Measurements from ENCODE around the gene SPRY1. TPM values are rescaled to one million over a fixed set of nuclear protein-coding genes. Genes with fewer than 3 reads are reported as not detected.
A peak's percentile ranks its signal among the peaks of the same experiment; 100 is the strongest.

The SPRY1 gene
- total RNA-seq, 4 donors from 2014 or later, result 113 to 381 (median 206) TPM

DNA sequence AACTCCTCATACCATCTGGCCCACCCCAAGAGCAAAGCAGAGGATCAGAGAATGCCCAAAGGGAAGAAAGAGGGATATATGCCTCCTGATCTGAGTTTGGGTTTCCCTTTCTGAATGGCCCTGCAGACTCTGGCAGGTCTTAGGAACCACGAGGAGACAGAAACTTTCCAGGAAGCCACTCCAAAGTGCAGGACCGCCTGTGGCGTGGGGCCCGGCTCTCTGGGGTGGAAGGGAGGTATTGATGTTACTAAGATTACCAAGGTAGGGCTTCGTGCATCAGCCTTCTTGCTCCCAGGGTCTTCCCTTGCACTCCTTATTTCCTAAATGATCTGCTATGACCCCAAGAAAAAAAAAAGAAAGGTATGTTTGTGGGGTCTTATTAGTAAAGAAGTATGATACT, 41.9 kb upstream of the SPRY1 start:
- peaks cover 29% of the 10 kb centered on the region for H3K4me1 ChIP-seq
- 69% methylated on average over 5 of the region's 5 CpGs for WGBS
- H3K9me3 ChIP-seq, result no peaks in the 10 kb centered on the region
- DNase-seq (ENCODE audit: low spot score in 2 of 2), result no peak
- TF ChIP-seq POLR2A (IDR thresholded peaks at IDR 0.05) (no peak), POLR2AphosphoS5 (IDR thresholded peaks at IDR 0.05) (no peak), CTCF (IDR thresholded peaks at IDR 0.05) (no peak), EP300 (IDR thresholded peaks at IDR 0.05) (no peak)
- no peaks in the 10 kb centered on the region for H3K27me3 ChIP-seq
- H3K36me3 ChIP-seq, result no peaks in the 10 kb centered on the region
- H3K27ac ChIP-seq, result no peak overlapping the region
- H3K4me3 ChIP-seq, result no peak overlapping the region

DNA sequence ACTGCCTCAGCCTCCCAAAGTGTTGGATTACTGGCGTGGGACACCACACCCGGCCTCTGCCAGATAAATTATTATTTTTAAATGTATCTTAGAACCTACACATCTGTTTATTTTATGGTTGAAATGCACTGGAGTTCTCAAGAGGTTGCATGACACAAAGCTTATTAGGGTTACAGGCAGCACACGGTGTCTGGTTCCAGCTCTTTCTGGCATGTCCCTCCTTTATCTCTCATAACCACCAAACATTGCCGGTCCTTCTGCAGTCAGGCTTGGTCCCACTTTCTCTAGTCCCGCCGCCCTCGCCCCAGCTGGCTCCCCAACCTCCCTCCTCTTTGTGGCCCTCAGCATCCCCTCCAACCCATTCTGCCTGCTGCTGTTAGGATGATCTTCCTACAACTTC, 39.7 kb upstream of the SPRY1 start:
- Histone ChIP-seq H3K4me1 (peaks cover 40% of the 10 kb centered on the region), H3K4me3 (no peak overlapping the region), H3K9me3 (no peaks in the 10 kb centered on the region), H3K27me3 (no peaks in the 10 kb centered on the region), H3K27ac (no peak overlapping the region), H3K36me3 (no peaks in the 10 kb centered on the region)
- TF ChIP-seq POLR2A (IDR thresholded peaks at IDR 0.05) (no peak), POLR2AphosphoS5 (IDR thresholded peaks at IDR 0.05) (no peak), CTCF (IDR thresholded peaks at IDR 0.05) (no peak), EP300 (IDR thresholded peaks at IDR 0.05) (no peak)
- DNase-seq (ENCODE audit: low spot score in 2 of 2), result no peak
- WGBS, result 87% methylated on average over 7 of the region's 7 CpGs

- no peaks in the 10 kb centered on the region for H3K27me3 ChIP-seq
- H3K4me1 ChIP-seq, result peaks cover 20% of the 10 kb centered on the region
- DNase-seq (ENCODE audit: low spot score in 2 of 2), result no peak
These were observed 36.9 kb upstream of the SPRY1 start for GRCh38 chr4:123359449-123360315.

DNA sequence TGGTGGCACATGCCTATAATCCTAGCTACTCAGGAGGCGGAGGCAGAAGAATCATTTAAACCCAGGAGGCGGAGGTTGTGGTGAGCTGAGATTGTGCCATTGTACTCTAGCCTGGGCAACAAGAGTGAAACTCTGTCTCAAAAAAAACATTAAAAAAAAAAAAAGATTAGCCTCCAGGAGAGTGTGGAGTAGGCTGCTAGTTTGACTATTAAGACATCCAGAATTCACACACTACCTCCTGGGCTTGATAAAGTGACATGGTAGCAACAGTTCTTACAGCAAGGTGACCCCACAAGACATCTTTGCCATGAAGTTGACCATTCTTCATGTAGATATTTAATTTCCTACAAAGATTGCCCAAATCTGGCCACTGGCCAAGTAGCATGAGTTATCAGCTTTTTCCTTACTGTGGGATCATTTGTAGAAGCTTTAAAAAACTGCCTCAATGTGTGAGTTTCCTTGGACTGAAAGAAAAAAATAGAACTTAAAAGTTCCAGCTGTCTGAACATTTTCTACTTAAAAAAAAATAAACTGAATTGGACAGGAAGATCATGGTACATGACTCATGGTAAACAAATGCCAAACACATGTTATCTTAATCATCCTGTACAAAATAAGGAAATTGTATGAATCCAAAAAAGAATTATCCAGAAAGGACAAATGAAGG, 35.3 kb upstream of the SPRY1 start:
- DNase-seq (ENCODE audit: low spot score in 2 of 2), result no peak
- H3K27me3 ChIP-seq, result no peaks in the 10 kb centered on the region
- H3K4me3 ChIP-seq, result no peak overlapping the region
- WGBS, result 93% methylated on average over 2 of the region's 2 CpGs
- no peaks in the 10 kb centered on the region for H3K9me3 ChIP-seq
- H3K27ac ChIP-seq, result peak overlapping the region; percentile 70
- H3K36me3 ChIP-seq, result no peaks in the 10 kb centered on the region
- TF ChIP-seq POLR2AphosphoS5 (IDR thresholded peaks at IDR 0.05), result no peak
- no peak for TF ChIP-seq EP300 (IDR thresholded peaks at IDR 0.05)
- no peak for TF ChIP-seq CTCF (IDR thresholded peaks at IDR 0.05)
- no peak for TF ChIP-seq POLR2A (IDR thresholded peaks at IDR 0.05)
- peaks cover 20% of the 10 kb centered on the region for H3K4me1 ChIP-seq

More at GRCh38 chr4:123359449-123360315, 36.9 kb upstream of the SPRY1 start:
- TF ChIP-seq EP300 (IDR thresholded peaks at IDR 0.05), result no peak
- no peak overlapping the region for H3K27ac ChIP-seq
- 75% methylated on average over 5 of the region's 5 CpGs for WGBS
- no peak overlapping the region for H3K4me3 ChIP-seq
- H3K36me3 ChIP-seq, result no peaks in the 10 kb centered on the region
- H3K9me3 ChIP-seq, result no peaks in the 10 kb centered on the region

DNA sequence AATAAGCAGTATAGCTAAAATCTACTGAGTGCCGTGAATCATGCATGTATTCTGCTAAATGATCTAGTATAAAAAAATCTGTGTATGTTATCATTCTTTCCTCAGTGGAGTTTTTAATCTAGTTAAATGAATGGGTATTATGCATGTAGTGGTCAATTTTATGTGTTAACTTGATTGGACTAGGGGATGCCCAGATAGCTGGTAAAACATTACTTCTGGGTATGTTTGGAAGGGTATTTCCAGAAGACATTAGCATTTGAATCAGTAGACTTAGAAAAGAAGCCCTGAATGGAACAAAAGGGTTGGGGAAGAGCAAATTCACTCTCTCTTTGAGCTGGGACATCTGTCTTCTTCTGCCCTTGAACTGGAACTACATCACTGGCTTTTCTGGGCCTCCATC, 34.5 kb upstream of the SPRY1 start:
- no peak for DNase-seq (ENCODE audit: low spot score in 2 of 2)
- Histone ChIP-seq H3K36me3 (no peaks in the 10 kb centered on the region), H3K9me3 (no peaks in the 10 kb centered on the region), H3K27me3 (no peaks in the 10 kb centered on the region), H3K4me3 (no peak overlapping the region), H3K4me1 (peaks cover 20% of the 10 kb centered on the region), H3K27ac (no peak overlapping the region)
- TF ChIP-seq CTCF (IDR thresholded peaks at IDR 0.05) (no peak), EP300 (IDR thresholded peaks at IDR 0.05) (no peak), POLR2A (IDR thresholded peaks at IDR 0.05) (no peak), POLR2AphosphoS5 (IDR thresholded peaks at IDR 0.05) (no peak)
- 94% methylated on average over 1 of the region's 1 CpG for WGBS
